Measurements from ENCODE around the gene KAT6B.

The KAT6B gene

DNA sequence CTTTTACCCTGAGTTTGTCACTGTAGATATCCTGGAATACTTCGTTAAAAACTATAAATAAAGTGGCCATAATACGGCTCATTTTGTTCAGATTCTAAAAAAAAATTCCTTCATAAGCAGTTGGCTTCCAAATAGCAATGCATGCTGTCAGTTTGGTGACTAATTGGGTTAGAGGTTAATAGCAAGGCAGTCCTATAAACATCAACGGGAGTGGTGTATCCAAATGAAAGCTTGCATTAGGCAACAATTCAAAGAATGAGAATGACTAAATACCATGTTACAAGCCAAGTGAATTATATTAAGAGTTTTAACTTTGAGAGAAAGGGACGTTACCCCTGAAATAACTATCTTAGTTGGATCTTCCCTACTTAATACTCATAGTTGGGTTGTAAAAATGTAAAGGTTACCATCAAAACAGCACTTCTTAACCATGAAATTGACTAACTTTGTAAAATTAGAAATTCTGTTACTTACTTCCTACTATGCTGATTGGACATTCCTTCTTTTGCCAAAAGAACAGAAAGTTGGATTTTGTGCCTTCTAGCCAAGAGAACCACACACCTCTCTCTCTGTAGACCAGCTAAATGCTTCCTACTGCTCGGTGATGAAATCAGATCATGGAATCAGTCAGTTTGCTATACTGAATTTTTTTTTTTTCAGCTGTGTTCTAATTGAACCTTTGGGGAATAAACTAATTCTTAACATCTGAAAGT, 98.0 kb downstream of the KAT6B start (continued):
- peak; percentile 58; the same call in 1 of the 2 replicates for TF ChIP-seq HIC1 (tag by site-specific recombination; IDR thresholded peaks at IDR 0.05)
- TF ChIP-seq ZNF639 (tag by site-specific recombination; IDR thresholded peaks at IDR 0.05): 0 out of 2 replicates have a peak, but pooled peaks have one; percentile 44
- TF ChIP-seq ZNF24 (tag by site-specific recombination; IDR thresholded peaks at IDR 0.05): peak; percentile 60; the same call in 1 of the 2 replicates
- TF ChIP-seq, protein P1, sequence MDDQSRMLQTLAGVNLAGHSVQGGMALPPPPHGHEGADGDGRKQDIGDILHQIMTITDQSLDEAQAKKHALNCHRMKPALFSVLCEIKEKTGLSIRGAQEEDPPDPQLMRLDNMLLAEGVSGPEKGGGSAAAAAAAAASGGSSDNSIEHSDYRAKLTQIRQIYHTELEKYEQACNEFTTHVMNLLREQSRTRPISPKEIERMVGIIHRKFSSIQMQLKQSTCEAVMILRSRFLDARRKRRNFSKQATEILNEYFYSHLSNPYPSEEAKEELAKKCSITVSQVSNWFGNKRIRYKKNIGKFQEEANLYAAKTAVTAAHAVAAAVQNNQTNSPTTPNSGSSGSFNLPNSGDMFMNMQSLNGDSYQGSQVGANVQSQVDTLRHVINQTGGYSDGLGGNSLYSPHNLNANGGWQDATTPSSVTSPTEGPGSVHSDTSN (CRISPR knock-in tag; IDR thresholded peaks at IDR 0.05): no peak
- TF ChIP-seq ZNF473 (tag by site-specific recombination; IDR thresholded peaks at IDR 0.05): no peak
- TF ChIP-seq ZEB2 (tag by site-specific recombination; IDR thresholded peaks at IDR 0.05): peak; percentile 83
- peak; percentile 82 for TF ChIP-seq PRDM1 (tag by site-specific recombination; IDR thresholded peaks at IDR 0.05)
- TF ChIP-seq ZNF585B (tag by site-specific recombination; IDR thresholded peaks at IDR 0.05): no peak
- no peak for TF ChIP-seq ZNF239 (tag by site-specific recombination; IDR thresholded peaks at IDR 0.05)
- TF ChIP-seq, protein P2, sequence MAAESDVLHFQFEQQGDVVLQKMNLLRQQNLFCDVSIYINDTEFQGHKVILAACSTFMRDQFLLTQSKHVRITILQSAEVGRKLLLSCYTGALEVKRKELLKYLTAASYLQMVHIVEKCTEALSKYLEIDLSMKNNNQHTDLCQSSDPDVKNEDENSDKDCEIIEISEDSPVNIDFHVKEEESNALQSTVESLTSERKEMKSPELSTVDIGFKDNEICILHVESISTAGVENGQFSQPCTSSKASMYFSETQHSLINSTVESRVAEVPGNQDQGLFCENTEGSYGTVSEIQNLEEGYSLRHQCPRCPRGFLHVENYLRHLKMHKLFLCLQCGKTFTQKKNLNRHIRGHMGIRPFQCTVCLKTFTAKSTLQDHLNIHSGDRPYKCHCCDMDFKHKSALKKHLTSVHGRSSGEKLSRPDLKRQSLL (tag by site-specific recombination; IDR thresholded peaks at IDR 0.05): no peak
- no peak for TF ChIP-seq ZNF510 (tag by site-specific recombination; IDR thresholded peaks at IDR 0.05; ENCODE audit: insufficient replicate concordance)
- TF ChIP-seq ZNF704 (tag by site-specific recombination; IDR thresholded peaks at IDR 0.05): no peak
- no peak for TF ChIP-seq RBAK (tag by site-specific recombination; IDR thresholded peaks at IDR 0.05)
- no peak for TF ChIP-seq CTCF (tag by site-specific recombination; IDR thresholded peaks at IDR 0.05)
- no peak for TF ChIP-seq ZNF530 (tag by site-specific recombination; IDR thresholded peaks at IDR 0.05; ENCODE audit: low read depth)
- TF ChIP-seq YY1 (tag by site-specific recombination; IDR thresholded peaks at IDR 0.05): no peak
- no peak for TF ChIP-seq ZNF157 (tag by site-specific recombination; IDR thresholded peaks at IDR 0.05)
- no peak for TF ChIP-seq ZNF658 (tag by site-specific recombination; IDR thresholded peaks at IDR 0.05)
- TF ChIP-seq ZBTB7A (tag by site-specific recombination; IDR thresholded peaks at IDR 0.05; ENCODE audit: low read depth): no peak
- TF ChIP-seq ZNF580 (tag by site-specific recombination; IDR thresholded peaks at IDR 0.05): no peak
- TF ChIP-seq YY2 (tag by site-specific recombination; IDR thresholded peaks at IDR 0.05): no peak
- TF ChIP-seq MZF1 (tag by site-specific recombination; IDR thresholded peaks at IDR 0.05; ENCODE audit: borderline replicate concordance): no peak
- TF ChIP-seq SETDB1 (IDR thresholded peaks at IDR 0.05; ENCODE audit: insufficient read length, low read length): no peak
- TF ChIP-seq ZNF2 (tag by site-specific recombination; IDR thresholded peaks at IDR 0.05): no peak
- TF ChIP-seq, protein P3, sequence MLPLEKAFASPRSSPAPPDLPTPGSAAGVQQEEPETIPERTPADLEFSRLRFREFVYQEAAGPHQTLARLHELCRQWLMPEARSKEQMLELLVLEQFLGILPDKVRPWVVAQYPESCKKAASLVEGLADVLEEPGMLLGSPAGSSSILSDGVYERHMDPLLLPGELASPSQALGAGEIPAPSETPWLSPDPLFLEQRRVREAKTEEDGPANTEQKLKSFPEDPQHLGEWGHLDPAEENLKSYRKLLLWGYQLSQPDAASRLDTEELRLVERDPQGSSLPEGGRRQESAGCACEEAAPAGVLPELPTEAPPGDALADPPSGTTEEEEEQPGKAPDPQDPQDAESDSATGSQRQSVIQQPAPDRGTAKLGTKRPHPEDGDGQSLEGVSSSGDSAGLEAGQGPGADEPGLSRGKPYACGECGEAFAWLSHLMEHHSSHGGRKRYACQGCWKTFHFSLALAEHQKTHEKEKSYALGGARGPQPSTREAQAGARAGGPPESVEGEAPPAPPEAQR (tag by site-specific recombination; IDR thresholded peaks at IDR 0.05): no peak
- TF ChIP-seq ZNF398 (tag by site-specific recombination; IDR thresholded peaks at IDR 0.05): no peak
- TF ChIP-seq ZNF350 (tag by site-specific recombination; IDR thresholded peaks at IDR 0.05): no peak

Data from HEK293 (cell line).